NCI-H187 (cell line): ENCODE results near the gene CEACAM1.
"Not testable (repeated sequence)": the region's sequence is repeated elsewhere in the genome, so short reads cannot be mapped to it uniquely, and the experiment has no call there.

Experiments
- DNase-seq, 2 experiments: peaks; one replicate each; lab custom pipeline; 2025; lab: John Stamatoyannopoulos, UW

The CEACAM1 gene

GRCh38 chr19:42528354-42529247 is at the start of gene CEACAM1:
Gene CEACAM1, minus strand, starts transcription at chr19:42528481. Its CDS starts 107 bp downstream, at chr19:42528374.
- DNase-seq, result no peak

GRCh38 chr19:42577016-42577415 is 48.7 kb upstream of the CEACAM1 start:
- DNase-seq, result no peak

- DNase-seq, result no peak
Measured at GRCh38 chr19:42576241-42576640, 48.0 kb upstream of the CEACAM1 start.

- no peak for DNase-seq
Measured at GRCh38 chr19:42573642-42574041, 45.4 kb upstream of the CEACAM1 start.

GRCh38 chr19:42571116-42571515 is 42.8 kb upstream of the CEACAM1 start:
- DNase-seq, result no peak

GRCh38 chr19:42569193-42569592 is 40.9 kb upstream of the CEACAM1 start:
- DNase-seq, result no peak

GRCh38 chr19:42568006-42568405 is 39.7 kb upstream of the CEACAM1 start:
- no peak for DNase-seq

- DNase-seq, result no peak
Measured at GRCh38 chr19:42567567-42567966, 39.3 kb upstream of the CEACAM1 start.

- no peak for DNase-seq
Measured at GRCh38 chr19:42563352-42564210, 35.3 kb upstream of the CEACAM1 start.

GRCh38 chr19:42561512-42561911 is 33.2 kb upstream of the CEACAM1 start:
- no peak for DNase-seq

GRCh38 chr19:42560731-42561130 is 32.5 kb upstream of the CEACAM1 start:
- DNase-seq, result no peak

GRCh38 chr19:42558450-42559150 is 30.3 kb upstream of the CEACAM1 start:
- no peak for DNase-seq

GRCh38 chr19:42557386-42557871 is 29.1 kb upstream of the CEACAM1 start:
- not testable (repeated sequence) for DNase-seq

- no peak for DNase-seq
Measured at GRCh38 chr19:42555801-42556200, 27.5 kb upstream of the CEACAM1 start.

GRCh38 chr19:42555317-42555716 is 27.0 kb upstream of the CEACAM1 start:
- DNase-seq, result no peak

- no peak for DNase-seq
Measured at GRCh38 chr19:42554046-42554575, 25.8 kb upstream of the CEACAM1 start.

- no peak for DNase-seq
Measured at GRCh38 chr19:42553292-42554045, 25.2 kb upstream of the CEACAM1 start.

GRCh38 chr19:42552086-42553065 is 24.1 kb upstream of the CEACAM1 start:
- DNase-seq, result no peak

- DNase-seq, result not testable (repeated sequence)
Measured at GRCh38 chr19:42550521-42550920, 22.2 kb upstream of the CEACAM1 start.

GRCh38 chr19:42549067-42549466 is 20.8 kb upstream of the CEACAM1 start:
- DNase-seq, result not testable (repeated sequence)
